HFF-Myc (cell line): Measurements from ENCODE around the gene MAP3K5.

ENCODE experiments used
- DNase-seq: peaks from one replicate; pipeline ENCODE4 v3.0.0-alpha.2; 2011; ENCODE audit warnings: low read depth; ENCODE audit errors: extremely low read depth
- H3K4me3 ChIP-seq: replicated peaks from 2 replicates; pipeline ENCODE4 v1.5.1; 2011; ENCODE audit warnings: low read depth, mild to moderate bottlenecking, control low read depth, low read length
- CTCF ChIP-seq: IDR thresholded peaks from 2 replicates; pipeline ENCODE4 v1.5.1; 2012; ENCODE audit warnings: mild to moderate bottlenecking, low read depth, low read length, control low read depth; ENCODE audit errors: missing control alignments

Gene MAP3K5

GRCh38 chr6:136803608-136804007 lies 11.3 kb upstream of the MAP3K5 start:
- no peak for DNase-seq
- TF ChIP-seq CTCF = no peak
- H3K4me3 ChIP-seq = no peak overlapping the region

GRCh38 chr6:136801581-136801980 lies 9.3 kb upstream of the MAP3K5 start:
- TF ChIP-seq CTCF = no peak
- DNase-seq = no peak
- H3K4me3 ChIP-seq = no peak overlapping the region

GRCh38 chr6:136798044-136798443 lies 5.8 kb upstream of the MAP3K5 start:
- no peak for DNase-seq
- H3K4me3 ChIP-seq = no peak overlapping the region
- TF ChIP-seq CTCF = no peak

GRCh38 chr6:136795996-136796395 lies 3.7 kb upstream of the MAP3K5 start:
- no peak overlapping the region for H3K4me3 ChIP-seq
- TF ChIP-seq CTCF = no peak
- DNase-seq = no peak

GRCh38 chr6:136795386-136795785 lies 3.1 kb upstream of the MAP3K5 start:
- TF ChIP-seq CTCF = no peak
- DNase-seq = no peak
- no peak overlapping the region for H3K4me3 ChIP-seq

GRCh38 chr6:136793363-136793762 lies 1.1 kb upstream of the MAP3K5 start:
- DNase-seq = no peak
- TF ChIP-seq CTCF = no peak
- H3K4me3 ChIP-seq = peak overlapping the region; percentile 81

GRCh38 chr6:136792095-136792409 lies 225 bp downstream of the MAP3K5 start:
- DNase-seq = no peak
- TF ChIP-seq CTCF = no peak
- H3K4me3 ChIP-seq = peak overlapping the region; percentile 81
